OCI-LY1 (cell line): ENCODE measurements around the gene CTNNA3.

Experiments used
- H2AFZ ChIP-seq: fragments of 200-600 bp; sonication (generic), shearing (Covaris generic); 2 replicates; pipeline ENCODE4 v1.6.0; 2014; ENCODE audit warnings: antibody characterized with exemption, mild to moderate bottlenecking, low read length
- H3F3A ChIP-seq: fragments of 200-600 bp; sonication (generic), shearing (Covaris generic); 2 replicates; pipeline ENCODE4 v1.6.0; 2014; ENCODE audit warnings: mild to moderate bottlenecking, antibody characterized with exemption, low read length, moderate library complexity; ENCODE audit not compliant: insufficient read depth
- H3K27ac ChIP-seq: fragments of 200-600 bp; sonication (generic); 2 replicates; pipeline ENCODE4 v1.5.1; 2014; ENCODE audit warnings: low read length, mixed run types, mild to moderate bottlenecking, low read depth; ENCODE audit not compliant: poor library complexity, severe bottlenecking
- H3K27me3 ChIP-seq: fragments of 200-600 bp; sonication (generic); 2 replicates; pipeline ENCODE4 v1.6.0; 2014; ENCODE audit warnings: antibody characterized with exemption, mild to moderate bottlenecking, low read length, moderate library complexity; ENCODE audit not compliant: insufficient read depth
- H3K36me3 ChIP-seq: fragments of 200-600 bp; sonication (generic); 2 replicates; pipeline ENCODE4 v1.6.1; 2014; ENCODE audit warnings: mild to moderate bottlenecking, antibody characterized with exemption, low read length, moderate library complexity, mixed read lengths; ENCODE audit not compliant: insufficient read depth
- H3K4me1 ChIP-seq: fragments of 200-600 bp; sonication (generic); 2 replicates; pipeline ENCODE4 v1.5.1; 2014; ENCODE audit warnings: mild to moderate bottlenecking, low read length, moderate library complexity; ENCODE audit not compliant: insufficient read depth, severe bottlenecking
- H3K4me2 ChIP-seq: fragments of 200-600 bp; sonication (generic), shearing (Covaris generic); 2 replicates; pipeline ENCODE4 v1.6.1; 2014; ENCODE audit warnings: low read length
- H3K4me3 ChIP-seq: fragments of 200-600 bp; sonication (generic); 2 replicates; pipeline ENCODE4 v1.5.1; 2014; ENCODE audit warnings: low read length, low read depth, mild to moderate bottlenecking, mixed read lengths; ENCODE audit not compliant: poor library complexity, severe bottlenecking
- H3K79me2 ChIP-seq: fragments of 200-600 bp; shearing (Covaris generic); 2 replicates; pipeline ENCODE4 v1.6.1; 2016; ENCODE audit warnings: mixed run types, low read length, mixed read lengths; ENCODE audit not compliant: insufficient read depth
- H3K9ac ChIP-seq: fragments of 200-600 bp; sonication (generic), shearing (Covaris generic); 2 replicates; pipeline ENCODE4 v1.6.1; 2014; ENCODE audit warnings: mild to moderate bottlenecking, low read length, mixed read lengths
- H3K9me2 ChIP-seq: fragments of 200-600 bp; sonication (generic), shearing (Covaris generic); 2 replicates; pipeline ENCODE4 v1.6.1; 2014; ENCODE audit warnings: low read depth, mild to moderate bottlenecking, low read length, mixed read lengths
- H3K9me3 ChIP-seq: fragments of 200-600 bp; shearing (Covaris generic); 2 replicates; pipeline ENCODE4 v1.6.1; 2014; ENCODE audit warnings: low read length, mixed read lengths
- H4K20me1 ChIP-seq: fragments of 200-600 bp; sonication (generic), shearing (Covaris generic); 2 replicates; pipeline ENCODE4 v1.6.0; 2016; ENCODE audit warnings: mild to moderate bottlenecking, low read length; ENCODE audit not compliant: insufficient read depth
- EZH2 ChIP-seq: fragments of 200-600 bp; sonication (generic), shearing (Covaris generic); IDR thresholded peaks from 2 replicates; pipeline ENCODE4 v1.8.0; 2017; ENCODE audit warnings: borderline replicate concordance, mixed run types, mild to moderate bottlenecking, antibody characterized with exemption, low read length, moderate library complexity, mixed read lengths
- TF ChIP-seq, protein P1 (sequence below): fragments of 200-600 bp; sonication (generic), shearing (Covaris generic); IDR thresholded peaks from 2 replicates; pipeline ENCODE4 v1.5.1; 2017; ENCODE audit warnings: mild to moderate bottlenecking, antibody characterized with exemption, low read length, moderate library complexity, mixed read lengths

The CTNNA3 gene

GRCh38 chr10:66045859-66046258 lies 1650.1 kb downstream of the CTNNA3 start:
- Histone ChIP-seq H3K27ac (no peak overlapping the region), H3K27me3 (no peaks in the 10 kb centered on the region), H3K36me3 (no peaks in the 10 kb centered on the region), H4K20me1 (no peaks in the 10 kb centered on the region), H3K4me2 (no peak overlapping the region), H3K4me3 (no peak overlapping the region), H2AFZ (no peak overlapping the region), H3K9me3 (no peaks in the 10 kb centered on the region), H3K4me1 (no peaks in the 10 kb centered on the region), H3K9ac (no peak overlapping the region), H3K9me2 (no peaks in the 10 kb centered on the region), H3K79me2 (no peaks in the 10 kb centered on the region), H3F3A (no peaks in the 10 kb centered on the region)
- TF ChIP-seq, protein P1, sequence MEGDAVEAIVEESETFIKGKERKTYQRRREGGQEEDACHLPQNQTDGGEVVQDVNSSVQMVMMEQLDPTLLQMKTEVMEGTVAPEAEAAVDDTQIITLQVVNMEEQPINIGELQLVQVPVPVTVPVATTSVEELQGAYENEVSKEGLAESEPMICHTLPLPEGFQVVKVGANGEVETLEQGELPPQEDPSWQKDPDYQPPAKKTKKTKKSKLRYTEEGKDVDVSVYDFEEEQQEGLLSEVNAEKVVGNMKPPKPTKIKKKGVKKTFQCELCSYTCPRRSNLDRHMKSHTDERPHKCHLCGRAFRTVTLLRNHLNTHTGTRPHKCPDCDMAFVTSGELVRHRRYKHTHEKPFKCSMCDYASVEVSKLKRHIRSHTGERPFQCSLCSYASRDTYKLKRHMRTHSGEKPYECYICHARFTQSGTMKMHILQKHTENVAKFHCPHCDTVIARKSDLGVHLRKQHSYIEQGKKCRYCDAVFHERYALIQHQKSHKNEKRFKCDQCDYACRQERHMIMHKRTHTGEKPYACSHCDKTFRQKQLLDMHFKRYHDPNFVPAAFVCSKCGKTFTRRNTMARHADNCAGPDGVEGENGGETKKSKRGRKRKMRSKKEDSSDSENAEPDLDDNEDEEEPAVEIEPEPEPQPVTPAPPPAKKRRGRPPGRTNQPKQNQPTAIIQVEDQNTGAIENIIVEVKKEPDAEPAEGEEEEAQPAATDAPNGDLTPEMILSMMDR, result no peak
- no peak for TF ChIP-seq EZH2

DNA sequence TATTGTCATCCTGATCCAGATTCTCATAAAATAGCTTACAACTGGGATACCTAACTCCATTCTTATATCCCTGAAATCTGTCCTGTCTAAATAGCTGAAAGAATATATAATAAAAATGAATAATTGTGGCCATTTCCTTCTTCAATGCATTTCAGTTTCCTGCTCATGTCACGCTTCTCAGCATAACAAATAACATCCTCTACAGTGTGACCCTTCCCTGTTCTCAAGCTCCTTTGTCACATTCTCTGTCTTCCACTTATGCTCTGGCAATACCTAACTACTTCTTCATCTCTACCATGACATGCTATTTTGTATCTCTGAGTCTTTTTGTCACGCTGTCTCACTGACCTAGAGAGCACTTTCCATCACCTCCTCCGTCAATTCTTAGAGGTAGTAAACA lies 1654.2 kb downstream of the CTNNA3 start:
- TF ChIP-seq EZH2, result no peak
- TF ChIP-seq, protein P1, result no peak
- Histone ChIP-seq H3K36me3 (no peaks in the 10 kb centered on the region), H3K9me3 (no peaks in the 10 kb centered on the region), H3K4me2 (no peak overlapping the region), H4K20me1 (no peaks in the 10 kb centered on the region), H3K27me3 (no peaks in the 10 kb centered on the region), H3K9ac (no peak overlapping the region), H3K4me1 (no peaks in the 10 kb centered on the region), H2AFZ (no peak overlapping the region), H3K79me2 (no peaks in the 10 kb centered on the region), H3K4me3 (no peak overlapping the region), H3F3A (no peaks in the 10 kb centered on the region), H3K9me2 (no peaks in the 10 kb centered on the region), H3K27ac (no peak overlapping the region)

DNA sequence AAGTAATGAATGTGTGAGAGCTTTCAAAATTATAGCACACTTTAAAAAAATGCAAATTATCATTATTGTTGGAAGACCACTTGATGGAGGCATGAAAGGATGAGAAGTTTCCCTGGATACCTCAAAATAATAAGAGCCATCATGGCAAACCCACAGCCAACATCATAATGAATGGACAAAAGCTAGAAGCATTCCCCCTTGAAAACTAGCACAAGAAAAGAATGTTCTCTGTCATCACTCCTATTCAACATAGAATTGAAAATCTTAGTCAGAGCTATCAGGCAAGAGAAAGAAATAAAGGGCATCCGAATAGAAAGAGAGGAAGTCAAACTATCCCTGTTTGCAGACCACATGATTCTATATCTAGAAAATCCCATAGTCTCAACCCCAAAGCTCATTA lies 1657.4 kb downstream of the CTNNA3 start:
- no peaks in the 10 kb centered on the region for H4K20me1 ChIP-seq
- no peaks in the 10 kb centered on the region for H3K79me2 ChIP-seq
- no peak overlapping the region for H3K27ac ChIP-seq
- no peaks in the 10 kb centered on the region for H3K4me1 ChIP-seq
- no peaks in the 10 kb centered on the region for H3K27me3 ChIP-seq
- H2AFZ ChIP-seq, result no peak overlapping the region
- no peak overlapping the region for H3K4me3 ChIP-seq
- TF ChIP-seq EZH2, result no peak
- TF ChIP-seq, protein P1, result no peak
- H3K9me2 ChIP-seq, result no peaks in the 10 kb centered on the region
- no peaks in the 10 kb centered on the region for H3K36me3 ChIP-seq
- H3F3A ChIP-seq, result no peaks in the 10 kb centered on the region
- no peak overlapping the region for H3K9ac ChIP-seq
- no peak overlapping the region for H3K4me2 ChIP-seq
- H3K9me3 ChIP-seq, result no peaks in the 10 kb centered on the region
